HepG2 (cell line): Measurements from ENCODE around the gene FAM110A. TPM values are rescaled to one million over a fixed set of nuclear protein-coding genes. Genes with fewer than 3 reads are reported as not detected.

Experiments
- ATAC-seq: fragments of 200-7000 bp; cut with Tn5 transposase; 3 replicates; pipeline ENCODE4 v1.9.1; 2020; ENCODE audit warnings: mild to moderate bottlenecking, moderate library complexity
- BruUV-seq: library from RNA; stranded (reverse); fragments of 400-500 nt; replicated peaks from 2 replicates; lab custom pipeline; 2021; lab: Mats Ljungman, UMichigan
- CTCF ChIA-PET: fragments of 300-600 bp; formaldehyde crosslinking; extraction: SDS; loops from one replicate; lab custom pipeline; 2021; ENCODE audit warnings: low total read pairs, inconsistent platforms, low intra/inter-chr PET ratio; lab: Yijun Ruan, JAX
- POLR2A ChIA-PET: fragments of 350-600 bp; sonication (Branson Sonifier 250); formaldehyde crosslinking; loops from one replicate; lab custom pipeline; 2020; ENCODE audit warnings: antibody characterized with exemption, inconsistent platforms; lab: Yijun Ruan, JAX
- DNase-seq: peaks from one replicate; pipeline ENCODE4 v3.0.0-alpha.2; 2015; ENCODE audit warnings: low spot score
- FAIRE-seq: peaks from 3 replicates; lab custom pipeline; 2011; peaks lifted over from hg19 to GRCh38; lab: Jason Lieb, UNC
- H2AFZ ChIP-seq: one replicate; pipeline ENCODE4 v1.6.1; 2011; ENCODE audit warnings: low read length, inconsistent platforms
- H3K27ac ChIP-seq: fragments of 300-600 bp; 3 replicates; pipeline ENCODE4 v1.8.0; 2011; ENCODE audit warnings: mixed run types, mild to moderate bottlenecking, mixed read lengths, low read length, inconsistent platforms; ENCODE audit not compliant: insufficient read depth; ENCODE audit errors: extremely low read length
- H3K27me3 ChIP-seq, 2 experiments: fragments of 200-600 bp in 1 of 2; 2 replicates in 1 of 2; 3 replicates in 1 of 2; pipeline versions ENCODE4 v1.6.0 to v1.8.0; 2011; ENCODE audit warnings: low read length in 2 of 2, mild to moderate bottlenecking in 2 of 2, moderate library complexity in 2 of 2, inconsistent platforms in 1 of 2; ENCODE audit not compliant: insufficient read depth in 2 of 2, control insufficient read depth in 1 of 2
- H3K36me3 ChIP-seq, 2 experiments: fragments of 200-600 bp in 1 of 2; replicated peaks in 1 of 2; 2 replicates in 1 of 2; 3 replicates in 1 of 2; pipeline versions ENCODE4 v1.5.1 to v1.8.0; 2011; ENCODE audit warnings: low read length in 2 of 2, inconsistent platforms in 1 of 2; ENCODE audit not compliant: insufficient read depth in 2 of 2, control insufficient read depth in 1 of 2
- H3K4me1 ChIP-seq: 2 replicates; pipeline ENCODE4 v1.5.1; 2012; ENCODE audit warnings: low read length, inconsistent platforms; ENCODE audit not compliant: insufficient read depth
- H3K4me2 ChIP-seq: 2 replicates; pipeline ENCODE4 v1.6.0; 2011; ENCODE audit warnings: low read depth, low read length, inconsistent platforms
- H3K4me3 ChIP-seq, 3 experiments: fragments of 200-600 bp in 1 of 3; sonication (generic), shearing (Covaris generic) in 1 of 3; replicated peaks in 1 of 3; 2 replicates each; pipeline ENCODE4 v1.5.1; 2011 to 2016; ENCODE audit warnings: low read length in 3 of 3, inconsistent platforms in 2 of 3, low read depth in 2 of 3, mild to moderate bottlenecking in 2 of 3, control low read depth in 1 of 3, mixed read lengths in 1 of 3; ENCODE audit not compliant: insufficient read depth in 1 of 3
- H3K79me2 ChIP-seq: one replicate; pipeline ENCODE4 v1.6.1; 2011; ENCODE audit warnings: low read length, inconsistent platforms; ENCODE audit not compliant: insufficient read depth
- H3K9ac ChIP-seq: 2 replicates; pipeline ENCODE4 v1.6.0; 2011; ENCODE audit warnings: mild to moderate bottlenecking, low read depth, low read length, inconsistent platforms; ENCODE audit not compliant: insufficient read depth
- H3K9me3 ChIP-seq: 2 replicates; pipeline ENCODE4 v1.5.1; 2012; ENCODE audit warnings: mild to moderate bottlenecking, low read length
- H4K20me1 ChIP-seq: 2 replicates; pipeline ENCODE4 v1.6.0; 2011; ENCODE audit warnings: inconsistent platforms, mild to moderate bottlenecking, low read length, moderate library complexity; ENCODE audit not compliant: insufficient read depth
- CTCF ChIP-seq: sonication (generic); formaldehyde crosslinking; IDR thresholded peaks from 2 replicates; pipeline ENCODE4 v1.5.0; 2020; ENCODE audit warnings: mild to moderate bottlenecking, missing genetic modification reagents, moderate library complexity
- SMAD9 ChIP-seq: sonication (generic); formaldehyde crosslinking; IDR thresholded peaks from 2 replicates; pipeline ENCODE4 v1.5.1; 2020; ENCODE audit warnings: mild to moderate bottlenecking, missing genetic modification reagents
- ZNF609 ChIP-seq: sonication (generic); formaldehyde crosslinking; IDR thresholded peaks from 2 replicates; pipeline ENCODE4 v1.4.0; 2020; ENCODE audit warnings: mild to moderate bottlenecking, missing genetic modification reagents, borderline replicate concordance
- WGBS: methylation state at CpG from one replicate; pipeline ENCODE4 v1.1.6; 2017; ENCODE audit warnings: low lambda C conversion rate; 5-methylcytosine and 5-hydroxymethylcytosine counted together
- in situ Hi-C: cut with HindIII; loops from 2 replicates; pipeline ENCODE4 v1.10.0; 2017; ENCODE audit warnings: low pct_unique_long_range_greater_than_20kb; ENCODE audit not compliant: extremely low pct_ligation_motif_present
- intact Hi-C: fragments of 100-400 bp; cut with micrococcal nuclease; formaldehyde crosslinking; loops from one replicate; pipeline ENCODE4 v1.10.0; 2022; ENCODE audit not compliant: unreplicated experiment
- polyA plus RNA-seq, 8 experiments: library from polyadenylated mRNA; depleted of rRNA in 3 of 8; stranded (reverse) in 7 of 8; unstranded in 1 of 8; fragments of >200 nt; fragmentation: Illumina TruSeq in 4 of 8; extraction: Trizol in 4 of 8; gene quantifications; 2 replicates each; pipeline versions ENCODE4 v1.2.1 to v1.2.3, GENCODE V29; 2011 to 2016; ENCODE audit warnings: low read depth in 4 of 8, missing spikeins in 1 of 8, mixed read lengths in 1 of 8; ENCODE audit not compliant: insufficient read depth in 1 of 8
- total RNA-seq, 5 experiments: library from RNA; depleted of rRNA; stranded (reverse); fragments of >200 nt; fragmentation: Illumina TruSeq; extraction: Trizol; gene quantifications; 2 replicates each; pipeline ENCODE4 v1.2.3, GENCODE V29; 2016; ENCODE audit warnings: low read depth in 1 of 5

FAM110A gene
- total and polyA plus RNA-seq, 2 of the 13 experiments (the other 11 are each of a cell fraction or from before 2014, with no cell fraction given), result 1.9 TPM

DNA sequence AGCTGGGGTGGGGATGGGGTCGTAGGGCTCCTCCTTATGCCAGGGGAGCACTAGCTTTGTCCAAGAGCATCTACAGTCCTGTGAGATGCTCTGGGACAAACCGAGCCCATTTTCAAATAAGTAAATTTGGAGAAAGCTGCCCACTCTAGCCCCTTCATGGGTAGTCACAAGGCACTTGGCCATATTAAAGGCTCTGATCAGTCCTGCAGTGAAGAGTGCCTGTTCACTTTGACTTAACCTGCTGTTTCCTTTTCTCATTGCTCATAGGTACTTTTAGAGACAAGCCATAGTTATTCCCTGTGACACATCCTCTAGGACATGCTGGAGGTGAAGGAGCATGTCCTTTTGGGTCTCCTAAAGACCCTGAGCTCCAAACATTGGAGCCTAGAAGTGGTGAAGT, 38.4 kb downstream of the FAM110A start (continued):
- TF ChIP-seq ZNF609 (CRISPR knock-in tag), result no peak

GRCh38 chr20:872855-873520, 39.5 kb downstream of the FAM110A start:
- ChIA-PET POLR2A (no interaction called here), CTCF (no interaction called here)
- in situ Hi-C loops, result no loop called here

More at GRCh38 chr20:872855-873520, 39.5 kb downstream of the FAM110A start:
- no peak for FAIRE-seq
- DNase-seq, result no peak
- no peak overlapping the region for H3K4me3 ChIP-seq
- H3K9me3 ChIP-seq, result no peaks in the 10 kb centered on the region
- peak; percentile 26 for TF ChIP-seq CTCF
- TF ChIP-seq SMAD9 (CRISPR knock-in tag), result no peak
- 38% methylated on average over 20 of the region's 20 CpGs for WGBS
- BruUV-seq, result no TSS peak
- no peak overlapping the region for H3K27ac ChIP-seq
- H3K4me1 ChIP-seq, result no peaks in the 10 kb centered on the region
- peak; percentile 22; the same call in 2 of the 3 replicates for ATAC-seq
- no peaks in the 10 kb centered on the region for H3K79me2 ChIP-seq
- H3K4me2 ChIP-seq, result no peak overlapping the region
- H3K9ac ChIP-seq, result no peak overlapping the region
- intact Hi-C loops, result no loop called here
- no peaks in the 10 kb centered on the region for H3K27me3 ChIP-seq
- no peaks in the 10 kb centered on the region; the same call in 1 of the 2 replicates for H4K20me1 ChIP-seq
- H3K36me3 ChIP-seq, result no peaks in the 10 kb centered on the region
- H2AFZ ChIP-seq, result no peak overlapping the region
